D721Med (cell line): ENCODE results near the gene BCAS3.
"Not testable (repeated sequence)": the region's sequence is repeated elsewhere in the genome, so short reads cannot be mapped to it uniquely, and the experiment has no call there.

Experiments used
- DNase-seq: peaks from one replicate; pipeline ENCODE4 v3.0.0; 2011; ENCODE audit warnings: low spot score; ENCODE audit not compliant: insufficient read length
- FAIRE-seq: peaks from 2 replicates; lab custom pipeline; 2011; peaks lifted over from hg19 to GRCh38; lab: Jason Lieb, UNC
- CTCF ChIP-seq: IDR thresholded peaks from 2 replicates; pipeline ENCODE4 v1.5.1; 2012; ENCODE audit warnings: mild to moderate bottlenecking, control low read depth; ENCODE audit not compliant: insufficient read depth; ENCODE audit errors: missing control alignments

Gene BCAS3

DNA sequence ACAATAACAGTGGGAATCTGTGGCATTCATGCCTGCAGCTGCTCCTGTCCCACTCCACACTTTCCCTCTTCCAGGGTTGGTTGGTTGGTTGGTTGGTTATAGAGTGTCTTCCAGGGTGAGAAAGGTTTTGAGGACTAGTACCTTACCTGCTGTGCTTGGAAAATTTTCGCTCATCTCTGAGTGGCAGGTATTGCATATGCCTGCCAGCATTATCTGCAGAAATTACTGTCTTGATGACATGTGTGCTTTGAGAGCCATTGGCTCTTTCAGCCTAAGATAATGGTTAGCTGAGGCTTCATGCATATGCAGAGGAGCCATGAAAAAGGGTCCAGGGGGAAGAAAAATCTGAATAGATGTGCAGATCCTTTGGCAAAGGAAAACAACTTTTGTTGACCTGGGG lies 131.8 kb downstream of the BCAS3 start:
- TF ChIP-seq CTCF, result no peak
- DNase-seq (no peak), FAIRE-seq (no peak)

- not testable (repeated sequence) for FAIRE-seq, DNase-seq
Observed at GRCh38 chr17:60814941-60815340, 137.3 kb downstream of the BCAS3 start.

DNA sequence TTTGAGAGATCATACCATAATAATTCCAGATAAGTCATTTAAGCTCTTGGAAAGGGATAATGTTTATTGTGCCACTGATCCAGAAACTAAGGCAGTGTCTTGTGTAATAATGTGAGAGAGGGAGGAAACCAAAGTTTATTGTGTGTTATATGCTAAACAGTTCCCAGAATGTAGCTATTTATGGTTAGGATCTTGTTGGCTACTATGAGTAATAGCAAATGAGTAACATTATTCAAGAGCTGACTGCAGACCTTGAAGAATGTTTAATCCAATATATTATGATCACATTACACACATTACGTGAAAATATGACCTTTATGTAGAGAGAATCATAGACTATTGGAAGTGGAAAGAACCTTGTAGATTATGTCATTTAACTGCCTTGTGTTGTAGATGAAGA lies 139.5 kb downstream of the BCAS3 start:
- TF ChIP-seq CTCF, result no peak
- FAIRE-seq (no peak), DNase-seq (no peak)

- FAIRE-seq, result no peak
- no peak for TF ChIP-seq CTCF
Observed at GRCh38 chr17:60819447-60820130, 141.9 kb downstream of the BCAS3 start.

GRCh38 chr17:60823515-60823914 lies 145.9 kb downstream of the BCAS3 start:
- FAIRE-seq, result no peak
- no peak for DNase-seq
- no peak for TF ChIP-seq CTCF

More at GRCh38 chr17:60819447-60820130, 141.9 kb downstream of the BCAS3 start:
- DNase-seq, result no peak

- TF ChIP-seq CTCF, result no peak
- no peak for DNase-seq
- FAIRE-seq, result no peak
Observed at GRCh38 chr17:60825351-60825750, 147.7 kb downstream of the BCAS3 start.

DNA sequence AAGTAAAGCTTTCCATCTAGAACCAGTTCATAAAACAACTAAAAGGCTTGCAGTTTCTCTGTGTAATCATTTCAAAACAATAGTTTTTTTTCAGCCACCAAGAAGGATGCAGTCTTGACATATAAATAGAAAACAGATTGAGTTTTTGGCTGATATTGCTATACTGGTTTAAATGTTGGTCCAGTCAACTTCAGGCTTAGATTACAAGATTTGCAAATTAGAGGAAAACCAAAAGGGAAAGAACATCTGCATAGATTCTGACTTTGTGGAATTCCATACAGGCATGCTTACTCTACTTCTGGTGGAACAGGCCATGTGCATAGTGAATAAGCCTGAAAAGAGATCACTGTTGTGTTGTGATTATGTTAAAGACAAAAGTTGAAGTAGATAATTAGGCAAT lies 150.3 kb downstream of the BCAS3 start:
- DNase-seq (no peak), FAIRE-seq (no peak)
- TF ChIP-seq CTCF, result no peak
